ENCODE results near the gene LRP1B.

DNA sequence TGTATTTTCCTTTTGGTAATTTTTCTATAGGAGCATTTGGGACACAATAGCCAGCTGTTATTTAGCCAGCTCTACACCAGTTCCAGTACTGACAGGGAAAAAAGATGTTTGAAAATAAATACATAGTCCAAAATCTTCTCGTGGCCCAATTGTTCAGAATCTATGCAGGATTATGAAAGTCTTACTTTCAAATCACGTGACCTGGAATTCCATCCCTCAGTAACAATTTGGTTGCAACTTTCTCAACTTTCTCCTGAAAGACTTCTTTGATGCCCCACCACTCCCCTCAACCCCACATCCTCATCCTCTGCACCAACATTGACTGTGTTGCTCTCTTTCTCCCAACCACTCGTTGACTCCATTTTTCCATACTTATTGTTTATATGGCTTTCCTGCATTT lies 539.0 kb downstream of the LRP1B start:
- no peak for TF ChIP-seq GATA3 (IDR thresholded peaks at IDR 0.05; ENCODE audit: low read depth, low read length)
- TF ChIP-seq GATA2 (IDR thresholded peaks at IDR 0.05; ENCODE audit: low read depth, low read length): no peak
